Erythroblast (primary cell): ENCODE data around the gene UVSSA.

Experiments
- DNase-seq, 2 experiments: peaks; one replicate each; lab custom pipeline; 2025; lab: John Stamatoyannopoulos, UW
- GATA1 ChIP-seq: IDR thresholded peaks from 2 replicates; pipeline ENCODE4 v1.6.1; 2011; ENCODE audit warnings: low read depth, mild to moderate bottlenecking, control low read depth, low read length, moderate library complexity
- POLR2A ChIP-seq: IDR thresholded peaks from 2 replicates; pipeline ENCODE4 v1.6.1; 2011; ENCODE audit warnings: mild to moderate bottlenecking, low read length

The UVSSA gene

DNA sequence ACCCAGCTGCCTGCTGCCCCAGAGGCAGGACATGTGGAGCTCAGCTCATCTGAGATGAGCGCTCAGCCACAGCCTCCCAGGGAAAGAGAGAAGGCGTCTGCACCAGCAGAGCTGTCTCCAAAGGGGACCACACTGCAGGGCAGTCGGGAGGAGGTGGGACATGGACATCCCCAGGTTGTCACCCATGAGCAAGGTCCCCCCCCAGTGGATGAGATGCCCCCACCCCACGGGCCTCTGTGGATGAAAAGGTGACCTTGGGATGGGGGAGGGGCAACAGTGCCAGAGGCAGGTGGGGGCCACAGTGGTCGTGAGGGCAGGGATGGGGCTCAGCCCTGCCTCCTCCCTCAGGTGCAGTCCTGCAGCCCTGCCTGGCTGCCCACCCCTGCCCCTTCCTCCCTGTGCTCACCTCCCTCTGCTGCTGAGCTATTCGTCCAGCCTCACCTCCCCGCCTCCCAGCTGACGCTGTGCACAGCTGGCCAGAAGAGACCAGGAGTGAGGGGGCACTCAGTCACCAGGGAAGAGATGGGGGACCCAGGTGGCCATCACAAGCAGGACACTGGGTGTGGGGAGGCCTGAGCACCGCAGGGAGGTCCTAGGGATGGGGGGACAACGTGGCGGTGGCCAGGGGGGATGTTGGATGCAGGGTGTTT, 49.9 kb downstream of the UVSSA start:
- DNase-seq, result no peak

GRCh38 chr4:1398681-1399507, 51.9 kb downstream of the UVSSA start:
- TF ChIP-seq GATA1 (no peak), POLR2A (no peak)
- no peak for DNase-seq

More for the DNA sequence above, 49.9 kb downstream of the UVSSA start:
- no peak for TF ChIP-seq GATA1
- TF ChIP-seq POLR2A, result no peak

GRCh38 chr4:1399508-1400190, 52.6 kb downstream of the UVSSA start:
- TF ChIP-seq POLR2A (no peak), GATA1 (no peak)
- no peak for DNase-seq

DNA sequence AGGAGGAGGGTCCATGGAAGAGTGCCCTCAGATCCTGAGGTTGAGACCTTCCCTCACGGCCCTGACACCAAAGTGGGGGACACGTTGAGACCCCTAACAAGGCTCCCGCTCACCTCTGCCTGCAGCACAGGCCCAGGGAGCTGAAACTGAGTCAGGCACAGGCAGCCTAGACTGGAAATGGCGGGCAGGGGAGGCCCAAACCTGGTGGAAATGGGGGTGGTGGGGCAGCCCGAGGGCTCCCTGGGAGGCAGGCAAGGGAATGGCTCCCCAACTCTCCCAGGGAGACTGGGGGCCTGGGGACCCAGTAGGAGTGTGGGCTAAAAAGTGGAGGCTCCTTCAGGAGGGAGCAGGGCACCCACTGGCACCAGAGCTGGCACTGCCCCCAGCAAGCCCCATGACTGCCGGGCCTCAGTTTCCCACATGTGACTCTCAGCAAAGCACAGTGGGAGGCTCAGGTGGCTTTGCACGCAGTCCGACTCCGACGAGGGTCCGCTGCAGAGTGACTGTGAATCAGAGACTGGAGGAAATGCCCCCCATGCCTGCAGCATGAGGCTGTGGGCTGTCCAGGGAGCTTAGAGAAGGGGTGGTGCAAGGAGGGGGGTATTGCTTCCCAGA, 53.3 kb downstream of the UVSSA start:
- no peak for TF ChIP-seq GATA1
- DNase-seq, result no peak

- no peak for DNase-seq
- TF ChIP-seq GATA1, result no peak
- no peak for TF ChIP-seq POLR2A
Observed at GRCh38 chr4:1400831-1401408, 53.9 kb downstream of the UVSSA start.

DNA sequence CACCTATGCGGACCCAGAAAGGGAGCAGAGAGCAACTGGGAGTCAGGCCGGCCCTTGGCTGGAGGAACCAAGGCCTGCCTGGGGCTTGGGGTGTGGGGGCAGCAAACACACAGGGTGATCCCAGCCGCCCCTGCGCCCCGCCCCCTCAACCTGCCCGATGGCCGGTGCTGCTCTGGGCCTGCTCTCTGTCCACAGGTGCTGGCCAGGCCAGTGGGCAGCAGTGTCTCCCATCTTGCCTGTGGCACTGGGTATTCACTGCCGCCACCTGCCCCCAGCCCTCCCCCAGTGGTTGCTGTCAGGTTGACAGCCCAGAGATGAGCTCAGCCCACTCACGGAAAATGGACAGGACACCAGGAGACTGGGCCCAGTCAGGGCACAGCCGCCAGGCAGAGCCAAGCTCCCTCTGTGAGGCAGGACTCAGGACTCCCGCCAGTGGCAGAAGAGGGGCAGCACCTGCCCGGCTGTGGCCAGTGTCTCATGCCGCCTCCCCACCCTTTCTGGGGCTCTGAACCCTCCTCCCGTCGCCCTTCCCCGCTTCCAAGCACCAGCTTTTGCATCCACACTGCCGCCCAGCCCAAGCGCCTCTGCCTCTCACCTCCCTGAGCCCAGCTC, 54.5 kb downstream of the UVSSA start:
- no peak for TF ChIP-seq POLR2A
- TF ChIP-seq GATA1, result no peak
- no peak for DNase-seq

- TF ChIP-seq GATA1 (no peak), POLR2A (no peak)
- no peak for DNase-seq
Observed at GRCh38 chr4:1402021-1402515, 55.1 kb downstream of the UVSSA start.

GRCh38 chr4:1402516-1403091, 55.6 kb downstream of the UVSSA start:
- DNase-seq, result no peak
- TF ChIP-seq POLR2A, result no peak

GRCh38 chr4:1403177-1403583, 56.2 kb downstream of the UVSSA start:
- no peak for DNase-seq
- TF ChIP-seq POLR2A (no peak), GATA1 (no peak)

GRCh38 chr4:1403591-1404572, 56.9 kb downstream of the UVSSA start:
- no peak for DNase-seq
- TF ChIP-seq GATA1 (no peak), POLR2A (no peak)

- TF ChIP-seq GATA1 (no peak), POLR2A (no peak)
- DNase-seq, result no peak
Observed at GRCh38 chr4:1404573-1405253, 57.7 kb downstream of the UVSSA start.

DNA sequence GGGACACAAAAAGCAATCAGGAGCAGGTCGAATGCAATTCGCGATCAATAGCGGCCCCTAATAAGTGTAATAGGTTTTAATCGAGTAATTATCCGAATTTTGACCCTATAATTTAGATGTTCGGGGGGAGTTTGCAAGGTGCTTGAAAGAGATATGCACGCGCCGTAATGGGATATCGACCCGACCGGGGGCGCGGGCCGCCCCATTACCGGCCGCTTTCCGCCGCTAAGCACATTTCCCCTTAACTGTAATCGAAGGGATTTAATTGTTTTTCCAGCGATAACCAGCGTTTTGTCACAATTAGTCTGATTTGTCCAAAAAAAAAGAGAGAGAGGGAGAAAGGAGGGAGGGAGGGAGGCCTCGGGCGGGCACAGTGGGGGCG, 58.2 kb downstream of the UVSSA start:
- TF ChIP-seq GATA1 (no peak), POLR2A (no peak)
- DNase-seq, result no peak
